NB4 (cell line): ENCODE measurements around the gene ANKH.

Experiments used
- POLR2A ChIP-seq: IDR thresholded peaks from 2 replicates; pipeline ENCODE4 v1.6.1; 2011; ENCODE audit warnings: mild to moderate bottlenecking; ENCODE audit not compliant: insufficient read length; ENCODE audit errors: extremely low read depth
- TF ChIP-seq, protein P1 (sequence below): IDR thresholded peaks from one replicate; pipeline ENCODE4 v1.5.1; 2012; ENCODE audit warnings: low read depth, low read length
- TF ChIP-seq, protein P2 (sequence below): IDR thresholded peaks from 2 replicates; pipeline ENCODE4 v1.6.1; 2011; ENCODE audit warnings: low read depth, low read length

DNA sequence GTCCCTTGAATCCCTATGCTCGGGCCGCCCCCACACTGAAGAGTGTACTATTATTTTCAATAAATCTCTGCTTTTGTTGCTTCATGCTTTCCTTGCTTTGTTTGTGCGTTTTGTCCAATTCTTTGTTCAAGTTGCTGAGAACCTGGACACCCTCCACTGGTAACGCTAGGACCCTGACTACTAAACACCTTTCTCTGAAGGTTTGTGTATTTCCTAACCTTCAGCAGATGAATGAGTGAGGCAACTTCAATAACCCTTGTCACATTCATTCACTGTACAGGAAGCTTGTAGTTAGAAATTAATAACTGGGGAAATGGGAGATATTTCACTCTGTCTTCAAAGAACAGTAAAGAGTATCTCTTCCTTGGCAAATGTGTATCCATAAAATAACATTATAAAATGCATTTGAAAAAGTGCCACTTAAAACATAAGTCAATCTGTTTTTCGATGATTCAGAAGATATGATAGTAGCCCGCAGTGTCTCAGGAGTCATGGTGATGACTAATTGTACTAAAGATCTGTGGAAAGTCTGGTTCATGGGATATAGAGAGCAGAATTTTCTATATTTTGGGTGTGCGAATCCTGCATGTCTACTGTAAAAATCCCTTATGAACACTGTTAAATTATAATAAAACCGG, 43.2 kb upstream of the ANKH start:
- TF ChIP-seq, protein P1, sequence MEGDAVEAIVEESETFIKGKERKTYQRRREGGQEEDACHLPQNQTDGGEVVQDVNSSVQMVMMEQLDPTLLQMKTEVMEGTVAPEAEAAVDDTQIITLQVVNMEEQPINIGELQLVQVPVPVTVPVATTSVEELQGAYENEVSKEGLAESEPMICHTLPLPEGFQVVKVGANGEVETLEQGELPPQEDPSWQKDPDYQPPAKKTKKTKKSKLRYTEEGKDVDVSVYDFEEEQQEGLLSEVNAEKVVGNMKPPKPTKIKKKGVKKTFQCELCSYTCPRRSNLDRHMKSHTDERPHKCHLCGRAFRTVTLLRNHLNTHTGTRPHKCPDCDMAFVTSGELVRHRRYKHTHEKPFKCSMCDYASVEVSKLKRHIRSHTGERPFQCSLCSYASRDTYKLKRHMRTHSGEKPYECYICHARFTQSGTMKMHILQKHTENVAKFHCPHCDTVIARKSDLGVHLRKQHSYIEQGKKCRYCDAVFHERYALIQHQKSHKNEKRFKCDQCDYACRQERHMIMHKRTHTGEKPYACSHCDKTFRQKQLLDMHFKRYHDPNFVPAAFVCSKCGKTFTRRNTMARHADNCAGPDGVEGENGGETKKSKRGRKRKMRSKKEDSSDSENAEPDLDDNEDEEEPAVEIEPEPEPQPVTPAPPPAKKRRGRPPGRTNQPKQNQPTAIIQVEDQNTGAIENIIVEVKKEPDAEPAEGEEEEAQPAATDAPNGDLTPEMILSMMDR, result no peak
- no peak for TF ChIP-seq POLR2A
- TF ChIP-seq, protein P2, sequence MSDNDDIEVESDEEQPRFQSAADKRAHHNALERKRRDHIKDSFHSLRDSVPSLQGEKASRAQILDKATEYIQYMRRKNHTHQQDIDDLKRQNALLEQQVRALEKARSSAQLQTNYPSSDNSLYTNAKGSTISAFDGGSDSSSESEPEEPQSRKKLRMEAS, result no peak
